Measurements from ENCODE around the gene RNF215. TPM values are rescaled to one million over a fixed set of nuclear protein-coding genes. Genes with fewer than 3 reads are reported as not detected.

The RNF215 gene
- total RNA-seq, 4 donors from 2014 or later, result 8.6 to 28.9 (median 13.0) TPM

GRCh38 chr22:30426388-30427353 lies 39.5 kb upstream of the RNF215 start:
- TF ChIP-seq POLR2A (IDR thresholded peaks at IDR 0.05) (peak in 1 of 2 donors; percentile 20), CTCF (IDR thresholded peaks at IDR 0.05) (peak; percentile 43 to 90 (median 78))
- H3K4me1 ChIP-seq, result peaks cover 3 to 26% (median 15%) of the 10 kb centered on the region in 4 donors
- peak; percentile 85 to 94 (median 90) for DNase-seq
- no peaks in the 10 kb centered on the region for H3K27me3 ChIP-seq
- peak overlapping the region; percentile 68 to 85 (median 74) for H3K27ac ChIP-seq
- H3K4me3 ChIP-seq, result peak overlapping the region; percentile 58 to 75 (median 70)
- H3K36me3 ChIP-seq, result peaks cover 0 to 4% (median 0%) of the 10 kb centered on the region in 3 donors
- no peaks in the 10 kb centered on the region for H3K9me3 ChIP-seq

- Histone ChIP-seq H3K36me3 (peaks cover 0 to 4% (median 0%) of the 10 kb centered on the region in 3 donors), H3K9me3 (no peaks in the 10 kb centered on the region), H3K4me3 (peak within 1 kb of the TSS; percentile 62 to 75 (median 70)), H3K27ac (peak within 1 kb of the TSS; percentile 86 to 99 (median 96)), H3K4me1 (peaks cover 3 to 32% (median 18%) of the 10 kb centered on the region in 4 donors), H3K27me3 (no peaks in the 10 kb centered on the region)
- peak in 2 of 6 experiments; percentile 15 to 31 for TF ChIP-seq CTCF (IDR thresholded peaks at IDR 0.05)
- TF ChIP-seq POLR2A (IDR thresholded peaks at IDR 0.05), result peak in 1 of 2 donors; percentile 13
- peak; percentile 62 to 81 (median 75) for DNase-seq
Observed at GRCh38 chr22:30425616-30426387, 38.6 kb upstream of the RNF215 start, which contains the start of gene MTFP1. MTFP1 (plus strand) TSS chr22:30425768; CDS start chr22:30425880, 112 bp downstream.

- no peak for DNase-seq
- Histone ChIP-seq H3K4me3 (peak overlapping the region; percentile 58 to 75 (median 70)), H3K27ac (peak overlapping the region; percentile 68 to 85 (median 74)), H3K27me3 (no peaks in the 10 kb centered on the region), H3K36me3 (peaks cover 0 to 4% (median 0%) of the 10 kb centered on the region in 3 donors), H3K4me1 (peaks cover 5 to 37% (median 18%) of the 10 kb centered on the region in 4 donors), H3K9me3 (no peaks in the 10 kb centered on the region)
- no peak for TF ChIP-seq POLR2A (IDR thresholded peaks at IDR 0.05)
- TF ChIP-seq CTCF (IDR thresholded peaks at IDR 0.05), result no peak
Observed at GRCh38 chr22:30425327-30425615, 38.1 kb upstream of the RNF215 start.

- Histone ChIP-seq H3K9me3 (no peaks in the 10 kb centered on the region), H3K4me1 (peaks cover 5 to 41% (median 18%) of the 10 kb centered on the region in 4 donors), H3K27me3 (no peaks in the 10 kb centered on the region), H3K27ac (peak overlapping the region; percentile 86 to 99 (median 96)), H3K36me3 (peaks cover 0 to 4% (median 0%) of the 10 kb centered on the region in 3 donors), H3K4me3 (peak overlapping the region; percentile 62 to 68 (median 64))
- DNase-seq, result no peak
- no peak for TF ChIP-seq POLR2A (IDR thresholded peaks at IDR 0.05)
- TF ChIP-seq CTCF (IDR thresholded peaks at IDR 0.05), result peak in 1 of 6 experiments; percentile 17
Observed at GRCh38 chr22:30424534-30425326, 37.5 kb upstream of the RNF215 start.
